GM21529 (cell line): ENCODE results near the gene FRMD4A.
"Not testable (repeated sequence)": the region's sequence is repeated elsewhere in the genome, so short reads cannot be mapped to it uniquely, and the experiment has no call there.

ENCODE experiments used
- ATAC-seq: cut with Tn5 transposase; IDR thresholded peaks from one replicate; pipeline ENCODE4 v1.9.1; 2021; ENCODE audit not compliant: unreplicated experiment

Gene FRMD4A

DNA sequence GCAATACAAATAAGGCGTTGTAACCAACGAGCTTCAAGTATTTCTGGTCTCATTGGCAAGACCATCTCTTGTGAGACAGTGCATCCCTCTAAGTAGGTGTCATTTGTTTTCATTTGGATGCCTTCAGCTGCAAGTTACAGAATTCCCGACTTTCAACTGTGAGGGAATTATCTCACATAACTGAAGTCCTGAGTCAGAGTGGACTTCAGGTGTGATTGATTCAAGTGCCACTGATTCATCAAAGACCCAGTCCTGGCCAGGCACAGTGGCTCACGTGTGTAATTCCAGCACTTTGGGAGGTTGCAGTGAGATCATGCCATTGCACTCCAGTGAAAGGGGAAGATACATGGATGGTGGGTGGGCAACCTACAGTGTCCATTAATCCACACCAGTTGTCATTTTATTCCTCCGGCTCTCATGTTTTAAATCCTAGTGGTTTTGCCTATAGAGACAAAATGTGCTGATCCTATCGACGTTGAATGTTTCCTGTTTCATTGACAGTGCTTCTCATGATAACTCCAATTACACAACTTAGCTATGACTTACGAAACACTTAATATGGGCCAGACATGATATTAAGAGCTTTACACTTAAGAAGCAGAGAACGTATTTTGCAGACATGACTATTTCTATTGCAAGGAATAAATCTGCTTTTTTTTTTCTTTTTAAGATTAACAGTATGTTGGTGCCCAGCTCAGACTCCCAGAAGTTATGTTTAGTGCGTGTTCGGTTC, 268.0 kb downstream of the FRMD4A start:
- no peak for ATAC-seq

DNA sequence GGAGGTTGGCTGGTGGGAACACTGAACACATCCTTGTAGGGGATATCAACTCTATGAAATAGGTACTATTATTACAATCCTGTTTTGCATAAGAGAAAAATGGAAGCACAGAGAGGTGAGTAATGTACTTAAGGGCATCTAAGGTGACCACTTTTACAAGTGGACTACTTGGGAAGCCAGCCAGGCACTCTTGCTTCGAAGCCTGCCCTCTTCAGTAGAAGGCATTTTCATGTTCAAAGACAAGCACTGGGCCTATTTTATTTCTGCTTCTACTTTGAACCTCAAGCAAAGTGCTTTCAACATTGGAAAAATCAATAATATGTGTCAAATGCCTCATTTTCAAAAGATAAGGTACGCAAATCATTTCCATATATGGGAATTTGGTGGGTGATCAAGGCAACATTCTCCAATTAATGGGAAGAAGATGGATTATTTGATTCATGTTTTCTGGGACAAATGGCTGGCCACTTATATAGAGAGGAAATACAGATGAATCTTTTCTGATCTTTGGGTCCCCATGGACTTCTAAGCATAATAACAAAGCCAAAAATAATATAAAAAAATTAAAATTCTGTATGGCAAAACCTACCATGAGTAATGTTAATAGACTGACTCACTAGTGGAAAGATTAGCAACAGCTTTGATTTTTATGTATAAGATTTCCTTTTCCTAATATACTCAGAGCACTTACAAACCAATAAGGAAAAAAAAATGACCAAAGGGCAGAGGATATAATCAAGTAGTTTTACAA, 270.2 kb downstream of the FRMD4A start:
- no peak for ATAC-seq

GRCh38 chr10:14056610-14057332, 274.0 kb downstream of the FRMD4A start:
- no peak for ATAC-seq

DNA sequence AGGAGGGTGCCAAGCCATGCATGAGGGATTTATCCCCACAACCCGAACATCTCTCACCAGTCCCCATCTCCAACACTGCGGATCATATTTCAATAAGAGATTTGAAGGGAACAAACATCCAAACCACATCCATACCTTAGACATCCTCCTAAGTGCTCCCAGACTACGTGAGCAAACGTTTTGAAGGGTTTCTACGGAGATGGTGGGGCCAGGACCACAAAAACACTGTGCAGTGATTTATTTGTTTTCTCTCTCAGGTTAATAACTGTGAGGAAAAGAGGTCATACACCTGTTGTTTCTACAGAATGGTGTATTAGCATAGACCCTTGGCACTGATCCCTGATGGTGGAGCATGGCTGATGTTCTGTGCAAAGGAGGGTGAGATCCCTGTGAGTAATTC, 277.8 kb downstream of the FRMD4A start:
- ATAC-seq: no peak

DNA sequence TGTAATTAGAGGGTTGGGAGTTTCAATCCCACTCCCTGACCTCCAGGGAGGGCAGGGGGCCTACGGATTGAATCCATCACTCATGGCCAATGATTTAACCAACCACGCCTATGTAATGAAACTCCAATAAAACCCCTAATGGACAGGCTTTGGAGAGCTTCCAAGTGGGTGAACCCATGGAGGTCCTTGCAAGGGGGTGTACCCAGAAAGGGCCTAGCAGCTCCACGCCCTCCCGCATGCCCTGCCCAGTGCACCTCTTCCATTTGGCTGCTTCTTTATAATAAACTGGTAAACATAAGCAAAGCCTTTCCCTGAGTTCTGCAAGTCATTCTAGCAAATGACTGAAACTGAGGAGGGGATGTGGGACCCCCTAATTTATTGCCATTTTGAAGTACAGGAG, 280.1 kb downstream of the FRMD4A start:
- ATAC-seq: no peak

DNA sequence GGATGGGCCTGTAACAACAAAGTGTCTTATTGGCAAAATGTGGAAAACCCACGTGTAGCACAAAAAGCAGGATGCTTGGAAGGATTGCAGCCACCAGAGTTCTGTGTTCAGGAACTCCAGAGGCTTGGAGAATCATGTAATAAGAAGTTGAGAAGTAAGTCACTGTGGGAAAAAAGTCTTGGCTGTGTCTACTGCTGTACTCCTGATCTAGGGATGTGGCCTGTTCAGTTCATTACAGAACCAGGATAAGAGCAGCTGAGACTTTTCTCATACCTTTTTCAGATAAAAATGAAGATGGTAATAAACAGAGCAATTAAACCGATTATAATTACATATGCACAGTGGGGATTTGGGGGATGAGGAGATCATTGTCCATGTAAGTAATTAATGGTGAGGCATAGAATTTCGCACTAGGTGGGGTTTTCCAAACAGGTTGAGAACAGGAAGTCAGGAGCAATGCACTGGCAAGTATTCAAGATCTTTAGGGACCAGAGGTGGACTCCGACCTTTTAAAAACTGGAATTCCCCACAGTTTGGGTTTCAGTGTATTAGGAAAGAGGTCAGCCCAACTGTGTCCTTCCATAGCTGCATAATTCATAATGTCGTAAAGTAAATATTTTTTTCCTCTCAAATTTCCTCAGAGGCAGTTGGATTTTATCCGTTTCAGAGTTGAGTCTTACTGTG, 281.7 kb downstream of the FRMD4A start:
- no peak for ATAC-seq

- ATAC-seq: no peak
These were observed 283.3 kb downstream of the FRMD4A start for GRCh38 chr10:14047431-14047830.

DNA sequence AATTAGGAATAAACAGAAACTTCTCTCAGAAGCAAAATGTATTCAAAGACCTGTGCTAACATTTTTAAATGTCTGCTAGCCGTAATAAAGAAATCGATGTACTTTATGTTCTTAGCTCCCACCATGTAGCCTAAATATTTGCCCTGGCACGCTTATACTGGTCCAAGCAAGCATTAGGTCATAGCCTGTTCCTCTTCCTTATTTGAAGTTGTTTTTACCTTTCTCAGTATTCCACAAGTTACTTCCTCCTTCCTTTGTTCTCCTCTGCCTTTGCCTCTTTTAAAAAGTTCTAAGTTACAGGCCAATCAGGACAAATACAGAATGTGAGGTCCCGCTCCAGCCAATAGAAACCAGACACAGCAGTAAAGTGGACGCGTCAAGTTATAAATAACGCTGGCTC, 288.7 kb downstream of the FRMD4A start:
- not testable (repeated sequence) for ATAC-seq

- no peak for ATAC-seq
These were observed 289.7 kb downstream of the FRMD4A start for GRCh38 chr10:14040787-14041631.

- ATAC-seq: no peak
These were observed 290.6 kb downstream of the FRMD4A start for GRCh38 chr10:14039968-14040668.

DNA sequence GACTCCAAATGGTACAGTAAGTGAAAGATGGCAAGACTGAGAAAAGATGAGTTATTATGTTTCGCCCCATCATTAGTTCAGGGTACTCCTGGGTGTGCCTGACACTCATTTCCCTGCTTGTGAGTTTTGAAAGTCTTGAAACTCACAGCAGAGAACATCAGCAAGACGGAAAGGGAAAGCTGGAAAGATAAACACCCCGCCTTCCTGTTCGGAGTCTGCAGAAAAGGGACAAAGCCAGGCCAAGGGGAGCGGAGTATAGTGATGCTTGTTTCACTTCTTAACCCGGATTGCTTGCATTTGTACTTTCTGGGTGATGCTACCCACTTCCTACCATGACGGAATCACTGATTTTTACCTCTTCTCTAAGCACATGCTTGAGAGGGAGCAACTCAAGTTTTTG, 294.5 kb downstream of the FRMD4A start:
- no peak for ATAC-seq

- no peak for ATAC-seq
These were observed 295.2 kb downstream of the FRMD4A start for GRCh38 chr10:14035506-14035905.

DNA sequence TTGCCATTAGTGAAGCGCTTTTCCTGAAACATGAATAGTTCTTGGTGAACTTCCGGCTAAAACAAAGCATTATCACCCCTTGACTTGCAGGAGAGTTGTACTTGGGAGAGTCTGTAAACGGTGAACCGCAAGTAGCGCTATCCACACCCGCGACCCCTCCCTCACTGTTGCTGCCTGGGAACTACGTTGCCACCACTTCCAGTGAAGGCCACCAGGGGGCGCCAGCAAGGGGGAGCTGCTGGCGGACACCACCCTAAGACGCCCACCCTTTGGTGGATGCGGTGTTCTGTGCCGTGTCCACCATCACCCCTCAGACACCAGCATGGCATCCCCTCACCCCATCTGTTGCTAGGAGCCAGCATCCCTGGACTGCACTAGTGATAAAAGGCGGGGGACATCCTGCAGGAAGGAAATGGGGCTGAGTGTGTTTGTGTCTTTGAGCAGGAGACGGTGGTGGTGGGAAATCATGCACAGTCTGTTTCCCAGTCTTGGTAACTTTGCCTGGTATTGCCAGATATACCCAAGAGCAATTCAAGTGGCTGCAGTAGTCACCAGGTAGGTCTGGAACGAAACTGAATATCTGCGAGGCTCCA, 298.2 kb downstream of the FRMD4A start:
- ATAC-seq: no peak

- ATAC-seq: no peak
These were observed 304.4 kb downstream of the FRMD4A start for GRCh38 chr10:14026325-14026724.

DNA sequence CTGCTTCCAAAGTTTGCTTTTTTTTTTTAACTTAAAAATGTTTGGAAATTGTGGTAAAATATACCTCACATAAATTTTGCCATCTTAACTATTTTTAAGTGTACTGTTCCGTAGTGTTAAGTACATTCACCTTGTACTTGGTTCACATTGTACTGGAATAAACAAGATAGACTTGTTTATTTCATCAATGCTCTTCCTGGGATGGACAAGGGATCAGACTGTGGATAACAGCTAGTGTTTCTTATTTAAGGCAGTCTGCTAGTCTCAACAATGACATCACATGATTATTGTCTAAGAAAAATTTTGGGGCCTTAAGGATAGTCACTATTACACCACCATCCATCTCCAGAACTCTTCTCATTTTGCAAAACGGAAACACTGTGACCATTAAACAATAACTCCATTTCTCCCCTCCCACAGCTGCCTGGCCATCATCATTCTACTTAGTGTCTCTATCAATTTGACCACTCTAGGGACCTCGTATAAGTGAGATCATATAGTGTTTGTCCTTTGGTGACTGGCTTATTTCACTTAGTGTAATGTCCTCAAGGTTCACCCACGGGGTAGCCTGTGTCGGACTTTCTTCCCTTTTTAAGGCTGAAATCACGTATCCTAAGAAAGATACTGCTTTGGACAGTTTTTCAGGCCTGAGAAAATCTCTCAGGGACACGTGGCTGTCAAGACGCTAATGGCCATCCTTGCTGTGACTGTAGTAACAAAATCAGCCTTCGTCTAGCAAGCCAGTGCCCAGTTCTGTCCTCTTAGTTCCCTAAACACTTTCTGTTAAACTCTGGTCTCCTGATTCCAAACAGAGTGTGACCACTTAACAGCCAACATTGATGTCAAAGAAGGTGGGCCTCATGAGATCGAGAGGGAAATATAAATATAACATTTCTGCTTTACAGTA, 305.2 kb downstream of the FRMD4A start:
- ATAC-seq: no peak

DNA sequence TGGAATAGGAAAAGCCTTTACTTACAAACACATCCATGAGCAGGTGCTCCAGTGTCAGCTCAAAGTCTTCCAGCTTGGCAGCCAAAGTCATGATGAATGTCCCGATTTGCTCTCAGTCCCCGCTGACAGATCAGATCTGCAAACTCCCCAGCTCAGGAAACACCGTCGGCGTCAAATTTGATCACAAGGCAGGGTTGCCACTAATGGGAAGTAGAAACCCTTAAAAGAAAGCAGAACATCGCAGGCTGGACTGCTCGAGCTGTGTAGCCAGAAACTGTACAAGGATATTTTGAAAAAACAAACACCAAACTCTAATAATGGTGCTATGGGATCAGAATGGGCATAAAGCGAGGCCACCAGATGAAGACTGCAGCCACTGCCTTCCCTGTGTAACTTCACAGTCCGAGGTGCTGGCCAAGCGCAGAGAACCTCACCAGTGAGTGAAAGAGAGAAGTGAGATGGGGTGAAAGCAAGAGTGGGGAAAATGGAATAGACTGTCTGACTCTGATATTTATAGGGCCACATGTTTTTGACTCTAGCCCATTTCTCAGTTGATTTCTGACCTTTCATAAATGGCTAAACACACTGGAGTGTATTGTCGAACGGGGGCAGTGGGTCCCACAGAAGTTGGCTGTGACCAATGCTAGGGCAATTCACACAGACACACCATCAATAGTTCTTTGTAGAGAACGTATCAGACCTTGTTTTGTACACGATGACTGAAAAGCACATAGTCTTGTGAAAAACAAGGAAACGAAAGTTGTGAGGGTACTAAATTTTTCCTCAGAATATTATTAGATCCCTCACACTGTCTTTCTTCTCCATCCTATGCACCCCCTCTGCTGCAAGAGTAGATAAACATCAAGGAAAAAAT, 306.2 kb downstream of the FRMD4A start:
- ATAC-seq: no peak

GRCh38 chr10:14023673-14024328, 306.9 kb downstream of the FRMD4A start:
- ATAC-seq: no peak
